ENCODE data around the gene SSC5D.

GRCh38 chr19:55554741-55555152, 66.5 kb downstream of the SSC5D start:
- TF ChIP-seq POLR2AphosphoS5 (IDR thresholded peaks at IDR 0.05; ENCODE audit: low read depth, low read length) (no peak), TAF1 (IDR thresholded peaks at IDR 0.05; ENCODE audit: borderline replicate concordance, low read depth, low read length) (no peak)
